HCT116 (cell line): ENCODE results near the gene CCDC88C. TPM values are rescaled to one million over a fixed set of nuclear protein-coding genes. Genes with fewer than 3 reads are reported as not detected.

Experiments
- ATAC-seq: fragments of 200-7000 bp; cut with Tn5 transposase; 2 replicates; pipeline ENCODE4 v1.9.1; 2020; ENCODE audit warnings: mild to moderate bottlenecking, moderate library complexity
- BruUV-seq: library from RNA; stranded (reverse); fragments of 400-500 nt; replicated peaks from 2 replicates; lab custom pipeline; 2021; lab: Mats Ljungman, UMichigan
- CTCF ChIA-PET: fragments of 300-600 bp; sonication (Branson Sonifier 250); formaldehyde crosslinking; loops from one replicate; lab custom pipeline; 2021; ENCODE audit warnings: antibody characterized with exemption; lab: Charles Lee
- POLR2A ChIA-PET: fragments of 300-600, 350-600 bp; sonication (Branson Sonifier 250); formaldehyde crosslinking; loops from one replicate; lab custom pipeline; 2021; ENCODE audit warnings: antibody characterized with exemption; lab: Charles Lee
- RAD21 ChIA-PET, 2 experiments: fragments of 300-600 bp; sonication (Branson Sonifier 250); formaldehyde crosslinking; loops; one replicate each; lab custom pipeline; 2023; ENCODE audit warnings: low total read pairs in 2 of 2; ENCODE audit not compliant: uncharacterized antibody in 2 of 2, unreplicated experiment in 2 of 2, low non-redundant PET in 1 of 2; lab: Charles Lee
- DNase-seq: peaks from one replicate; pipeline ENCODE4 v3.0.0-alpha.2; 2010; ENCODE audit warnings: low read depth, low spot score
- H2AFZ ChIP-seq: fragments of 200-600 bp; shearing (Covaris generic), sonication (generic); 2 replicates; pipeline ENCODE4 v1.6.1; 2017; ENCODE audit warnings: low read depth, mixed run types, mixed read lengths, antibody characterized with exemption, low read length; ENCODE audit not compliant: poor library complexity, severe bottlenecking
- H3K27ac ChIP-seq: 2 replicates; pipeline ENCODE4 v1.5.1; 2012; ENCODE audit warnings: low read depth, low read length
- H3K27me3 ChIP-seq: fragments of 200-600 bp; sonication (generic); 2 replicates; pipeline ENCODE4 v1.6.1; 2016; ENCODE audit warnings: mixed run types, low read length, mixed read lengths; ENCODE audit not compliant: insufficient read depth
- H3K36me3 ChIP-seq, 2 experiments: fragments of 200-500 bp in 1 of 2; fragments of 200-600 bp in 1 of 2; sonication (Bioruptor generic) in 1 of 2; sonication (generic) in 1 of 2; 2 replicates each; pipeline versions ENCODE4 v1.5.1 to v1.6.1; 2014 to 2016; ENCODE audit warnings: low read length in 2 of 2, inconsistent platforms in 1 of 2, mixed read lengths in 1 of 2, mixed run types in 1 of 2; ENCODE audit not compliant: insufficient read depth in 2 of 2, control insufficient read depth in 1 of 2
- H3K4me1 ChIP-seq, 2 experiments: fragments of 200-600 bp in 1 of 2; sonication (generic) in 1 of 2; 2 replicates each; pipeline versions ENCODE4 v1.5.1 to v1.6.1; 2012 to 2017; ENCODE audit warnings: low read length in 2 of 2, inconsistent platforms in 1 of 2, mild to moderate bottlenecking in 1 of 2, mixed read lengths in 1 of 2, mixed run types in 1 of 2, moderate library complexity in 1 of 2; ENCODE audit not compliant: insufficient read depth in 2 of 2, control insufficient read depth in 1 of 2
- H3K4me2 ChIP-seq: fragments of 200-600 bp; sonication (generic); 2 replicates; pipeline ENCODE4 v1.6.1; 2017; ENCODE audit warnings: mixed run types, low read length, mixed read lengths
- H3K4me3 ChIP-seq, 2 experiments: fragments of 200-600 bp in 1 of 2; sonication (generic) in 1 of 2; replicated peaks in 1 of 2; 2 replicates each; pipeline ENCODE4 v1.5.1; 2011 to 2016; ENCODE audit warnings: low read length in 2 of 2, control low read depth in 1 of 2, low read depth in 1 of 2, mild to moderate bottlenecking in 1 of 2, mixed read lengths in 1 of 2, mixed run types in 1 of 2
- H3K79me2 ChIP-seq: fragments of 200-600 bp; sonication (generic); 2 replicates; pipeline ENCODE4 v1.6.1; 2017; ENCODE audit warnings: mild to moderate bottlenecking, mixed run types, low read length, moderate library complexity, mixed read lengths; ENCODE audit not compliant: insufficient read depth
- H3K9ac ChIP-seq: fragments of 200-600 bp; sonication (generic); 2 replicates; pipeline ENCODE4 v1.6.1; 2016; ENCODE audit warnings: low read length, mixed read lengths
- H3K9me2 ChIP-seq: fragments of 200-600 bp; sonication (generic), shearing (Covaris generic); 2 replicates; pipeline ENCODE4 v1.6.1; 2017; ENCODE audit warnings: mixed run types, mild to moderate bottlenecking, moderate library complexity; ENCODE audit not compliant: insufficient read depth
- H3K9me3 ChIP-seq, 2 experiments: fragments of 200-500 bp in 1 of 2; fragments of 200-600 bp in 1 of 2; sonication (Bioruptor generic) in 1 of 2; sonication (generic) in 1 of 2; 2 replicates each; pipeline ENCODE4 v1.6.1; 2014 to 2017; ENCODE audit warnings: low read length in 2 of 2, mixed read lengths in 2 of 2, inconsistent platforms in 1 of 2, low read depth in 1 of 2, mild to moderate bottlenecking in 1 of 2, mixed run types in 1 of 2, moderate library complexity in 1 of 2; ENCODE audit not compliant: control insufficient read depth in 1 of 2, insufficient read depth in 1 of 2
- H4K20me1 ChIP-seq: fragments of 200-600 bp; sonication (generic), shearing (Covaris generic); 2 replicates; pipeline ENCODE4 v1.6.1; 2017; ENCODE audit warnings: mixed run types, mild to moderate bottlenecking, moderate library complexity; ENCODE audit not compliant: insufficient read depth
- CBX3 ChIP-seq: IDR thresholded peaks from 2 replicates; pipeline ENCODE4 v1.6.1; 2012; ENCODE audit warnings: low read depth
- CEBPB ChIP-seq: IDR thresholded peaks from 2 replicates; pipeline ENCODE4 v1.6.1; 2012; ENCODE audit warnings: low read depth
- CTCF ChIP-seq, 3 experiments: fragments of 200-600 bp in 1 of 3; sonication (generic) in 1 of 3; IDR thresholded peaks in 2 of 3; conservative IDR thresholded peaks in 1 of 3; 2 replicates each; pipeline ENCODE4 v1.5.1; 2012 to 2017; ENCODE audit warnings: low read depth in 2 of 3, low read length in 2 of 3, antibody characterized with exemption in 1 of 3, borderline replicate concordance in 1 of 3, control low read depth in 1 of 3, mild to moderate bottlenecking in 1 of 3, mixed read lengths in 1 of 3, mixed run types in 1 of 3, moderate library complexity in 1 of 3; ENCODE audit not compliant: insufficient read depth in 1 of 3
- EGR1 ChIP-seq: IDR thresholded peaks from 2 replicates; pipeline ENCODE4 v1.6.1; 2012; ENCODE audit warnings: low read depth
- EZH2phosphoT487 ChIP-seq: fragments of 200-600 bp; IDR thresholded peaks from 2 replicates; pipeline ENCODE4 v1.6.1; 2018; ENCODE audit warnings: antibody characterized with exemption, borderline replicate concordance
- FOSL1 ChIP-seq: IDR thresholded peaks from 2 replicates; pipeline ENCODE4 v1.6.1; 2012; ENCODE audit warnings: low read depth
- POLR2AphosphoS5 ChIP-seq: IDR thresholded peaks from 2 replicates; pipeline ENCODE4 v1.6.1; 2011; ENCODE audit warnings: mild to moderate bottlenecking, low read depth, low read length, moderate library complexity
- SIN3A ChIP-seq: IDR thresholded peaks from 2 replicates; pipeline ENCODE4 v1.6.1; 2012; ENCODE audit warnings: low read depth
- SP1 ChIP-seq: IDR thresholded peaks from 2 replicates; pipeline ENCODE4 v1.6.1; 2012; ENCODE audit warnings: low read depth
- SRF ChIP-seq: IDR thresholded peaks from 2 replicates; pipeline ENCODE4 v1.6.1; 2012; ENCODE audit warnings: low read depth
- TCF7L2 ChIP-seq: IDR thresholded peaks from 2 replicates; pipeline ENCODE4 v1.7.0; 2011; ENCODE audit warnings: borderline replicate concordance, inconsistent platforms; ENCODE audit not compliant: insufficient read depth, insufficient read length; ENCODE audit errors: extremely low read depth
- ZBTB33 ChIP-seq: IDR thresholded peaks from 2 replicates; pipeline ENCODE4 v1.6.1; 2011; ENCODE audit warnings: mild to moderate bottlenecking, low read length, moderate library complexity; ENCODE audit not compliant: insufficient replicate concordance; ENCODE audit errors: extremely low read depth
- ZFX ChIP-seq: fragments of 450-650 bp; IDR thresholded peaks from 2 replicates; pipeline ENCODE4 v1.6.1; 2017
- ZNF274 ChIP-seq: fragments of 200-500 bp; sonication (Bioruptor generic); IDR thresholded peaks from 2 replicates; pipeline ENCODE4 v1.6.1; 2014; ENCODE audit warnings: mild to moderate bottlenecking, low read depth, low read length, inconsistent platforms
- intact Hi-C: fragments of 100-400 bp; cut with micrococcal nuclease; formaldehyde crosslinking; loops from 2 replicates; pipeline ENCODE4 v1.10.0; 2022
- total RNA-seq: library from RNA; stranded (reverse); gene quantifications from one replicate; pipeline ENCODE4 v1.2.1, GENCODE V29; 2021; ENCODE audit not compliant: unreplicated experiment
- TF ChIP-seq, protein P1 (sequence below): IDR thresholded peaks from 2 replicates; pipeline ENCODE4 v1.6.1; 2012

The CCDC88C gene
- total RNA-seq, 1 experiment from 2014 or later = 20.8 TPM

GRCh38 chr14:91376547-91377477 lies 40.8 kb downstream of the CCDC88C start:
- no peak for DNase-seq
- peaks cover 0 to 4% of the 10 kb centered on the region in 2 experiments; a peak in 2 of 4 replicates for H3K4me1 ChIP-seq
- no peaks in the 10 kb centered on the region for H3K27me3 ChIP-seq
- H3K4me2 ChIP-seq = no peak overlapping the region
- no peaks in the 10 kb centered on the region for H3K9me3 ChIP-seq
- H3K9me2 ChIP-seq = no peaks in the 10 kb centered on the region
- H2AFZ ChIP-seq = no peak overlapping the region
- POLR2A ChIA-PET = no interaction called here
- intact Hi-C loops = no loop called here
- no peak overlapping the region for H3K27ac ChIP-seq
- RAD21 ChIA-PET = no interaction called here
- H3K4me3 ChIP-seq = no peak overlapping the region
- BruUV-seq = no TSS peak
- no peaks in the 10 kb centered on the region for H3K36me3 ChIP-seq
- no peaks in the 10 kb centered on the region for H4K20me1 ChIP-seq
- ATAC-seq = no peak
- CTCF ChIA-PET = no interaction called here
- TF ChIP-seq EZH2phosphoT487 (no peak), SIN3A (no peak), ZFX (no peak), FOSL1 (no peak), SP1 (no peak), CTCF (IDR thresholded peaks at IDR 0.05 in 2 of 3, conservative IDR thresholded peaks at IDR 0.05 in 1 of 3; ENCODE audit: borderline replicate concordance in 1 of 3, insufficient read depth in 1 of 3, low read depth in 2 of 3, low read length in 2 of 3) (no peak), ZNF274 (no peak), EGR1 (no peak), POLR2AphosphoS5 (no peak), ZBTB33 (no peak), TCF7L2 (no peak), CBX3 (no peak), SRF (no peak), CEBPB (no peak)
- TF ChIP-seq, protein P1, sequence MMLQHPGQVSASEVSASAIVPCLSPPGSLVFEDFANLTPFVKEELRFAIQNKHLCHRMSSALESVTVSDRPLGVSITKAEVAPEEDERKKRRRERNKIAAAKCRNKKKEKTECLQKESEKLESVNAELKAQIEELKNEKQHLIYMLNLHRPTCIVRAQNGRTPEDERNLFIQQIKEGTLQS = no peak
- H3K79me2 ChIP-seq = peaks cover 3% of the 10 kb centered on the region; the same call in 1 of the 2 replicates
- no peak overlapping the region for H3K9ac ChIP-seq
